Endodermal cell (in vitro differentiated cells): ENCODE results near the gene OSBPL8. TPM values are rescaled to one million over a fixed set of nuclear protein-coding genes. Genes with fewer than 3 reads are reported as not detected.
"Not testable (repeated sequence)": the region's sequence is repeated elsewhere in the genome, so short reads cannot be mapped to it uniquely, and the experiment has no call there.

ENCODE experiments used
- DNase-seq: peaks from one replicate; pipeline ENCODE4 v3.0.0-alpha.2; 2017
- H3K27ac ChIP-seq: 2 replicates; pipeline ENCODE4 v1.5.1; 2013; ENCODE audit warnings: mild to moderate bottlenecking, low read depth, low read length, moderate library complexity
- H3K27me3 ChIP-seq: 2 replicates; pipeline ENCODE4 v1.6.1; 2013; ENCODE audit warnings: mild to moderate bottlenecking, low read length, moderate library complexity; ENCODE audit not compliant: insufficient read depth, control insufficient read depth, poor library complexity, severe bottlenecking
- H3K36me3 ChIP-seq: 2 replicates; pipeline ENCODE4 v1.7.0; 2013; ENCODE audit warnings: mild to moderate bottlenecking, low read length, moderate library complexity; ENCODE audit not compliant: control insufficient read depth, insufficient read depth
- H3K4me1 ChIP-seq: one replicate; pipeline ENCODE4 v1.7.0; 2013; ENCODE audit warnings: low read length; ENCODE audit not compliant: control insufficient read depth, insufficient read depth
- H3K4me3 ChIP-seq: 2 replicates; pipeline ENCODE4 v1.5.1; 2013; ENCODE audit warnings: mild to moderate bottlenecking, low read length, moderate library complexity
- H3K9ac ChIP-seq: 2 replicates; pipeline ENCODE4 v1.6.1; 2013; ENCODE audit warnings: mild to moderate bottlenecking, low read length, moderate library complexity; ENCODE audit not compliant: poor library complexity, severe bottlenecking; ENCODE audit errors: extremely low read depth
- H3K9me3 ChIP-seq: 2 replicates; pipeline ENCODE4 v1.6.1; 2013; ENCODE audit warnings: mild to moderate bottlenecking, low read length, moderate library complexity; ENCODE audit not compliant: control insufficient read depth
- H3K27ac Mint-ChIP-seq: 2 replicates; pipeline ENCODE4 v1.8.0; 2020; ENCODE audit warnings: mixed read lengths
- H3K27me3 Mint-ChIP-seq: 2 replicates; pipeline ENCODE4 v1.8.0; 2021; ENCODE audit warnings: mild to moderate bottlenecking, mixed read lengths; ENCODE audit not compliant: insufficient read depth
- H3K36me3 Mint-ChIP-seq: 2 replicates; pipeline ENCODE4 v1.8.0; 2020; ENCODE audit warnings: low read depth, mixed read lengths
- H3K4me1 Mint-ChIP-seq: 2 replicates; pipeline ENCODE4 v1.8.0; 2020; ENCODE audit warnings: mixed read lengths
- H3K4me3 Mint-ChIP-seq: 2 replicates; pipeline ENCODE4 v1.8.0; 2020; ENCODE audit warnings: mild to moderate bottlenecking, moderate library complexity, mixed read lengths
- H3K9me3 Mint-ChIP-seq: 2 replicates; pipeline ENCODE4 v1.8.0; 2020; ENCODE audit warnings: mild to moderate bottlenecking, mixed read lengths
- WGBS, 2 experiments: methylation state at CpG; one replicate each; pipeline versions ENCODE4 v1.1.5 to v1.1.7; 2013; ENCODE audit warnings: missing lambda C conversion rate in 2 of 2, mixed read lengths in 1 of 2; ENCODE audit not compliant: insufficient coverage in 1 of 2, insufficient read length in 1 of 2; 5-methylcytosine and 5-hydroxymethylcytosine counted together
- total RNA-seq, 2 donors: library from RNA; stranded (reverse); fragmentation: NEBNext Ultra II Directional in 1 of 2; extraction: Animal tissue kit (Norgen Biotek cat#: 25700) in 1 of 2; gene quantifications; 2 replicates in 1 of 2; 3 replicates in 1 of 2; pipeline ENCODE4 v1.2.1, GENCODE V29; 2021
- TF ChIP-seq, protein P1 (sequence below): fragments of 200-600 bp; sonication (generic); conservative IDR thresholded peaks from 2 replicates; pipeline ENCODE4 v1.5.0; 2021; ENCODE audit warnings: antibody characterized with exemption, mild to moderate bottlenecking

Gene OSBPL8
- total RNA-seq, 2 donors from 2014 or later: 44.0 to 58.8 TPM

DNA sequence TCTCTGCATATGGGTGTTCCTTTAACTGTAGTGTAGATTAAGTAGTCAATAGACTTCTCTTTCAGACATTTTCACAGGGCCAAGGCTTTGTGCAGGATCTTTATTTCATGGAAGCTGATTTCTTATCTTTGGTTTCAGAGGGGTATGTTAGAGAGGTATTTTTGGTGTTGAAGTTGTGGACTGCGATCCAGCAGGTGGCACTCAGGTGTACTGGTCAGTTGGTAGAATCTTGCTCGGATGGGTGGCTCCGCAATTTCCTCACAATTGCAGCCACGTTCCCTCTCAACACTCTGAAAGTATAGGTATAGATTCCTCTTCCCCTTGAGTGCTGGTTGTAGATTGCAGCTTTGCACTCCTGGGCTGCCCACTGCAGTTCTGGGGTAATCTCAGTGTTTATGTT, 44.3 kb downstream of the OSBPL8 start:
- peaks cover 41% of the 10 kb centered on the region for H3K9me3 Mint-ChIP-seq
- H3K27me3 ChIP-seq: no peaks in the 10 kb centered on the region
- no peaks in the 10 kb centered on the region for H3K36me3 ChIP-seq
- no peaks in the 10 kb centered on the region for H3K27me3 Mint-ChIP-seq
- H3K27ac Mint-ChIP-seq: no peak overlapping the region
- peaks cover 21% of the 10 kb centered on the region for H3K9me3 ChIP-seq
- no peak overlapping the region for H3K9ac ChIP-seq
- no peaks in the 10 kb centered on the region for H3K4me1 Mint-ChIP-seq
- H3K4me3 ChIP-seq: no peak overlapping the region
- no peak overlapping the region for H3K27ac ChIP-seq
- H3K4me3 Mint-ChIP-seq: no peak overlapping the region
- WGBS, 2 experiments: 98% methylated on average over 4 of the region's 4 CpGs; no CpG with 5 or more reads in 1 of the 2 experiments
- no peak for DNase-seq
- TF ChIP-seq, protein P1, sequence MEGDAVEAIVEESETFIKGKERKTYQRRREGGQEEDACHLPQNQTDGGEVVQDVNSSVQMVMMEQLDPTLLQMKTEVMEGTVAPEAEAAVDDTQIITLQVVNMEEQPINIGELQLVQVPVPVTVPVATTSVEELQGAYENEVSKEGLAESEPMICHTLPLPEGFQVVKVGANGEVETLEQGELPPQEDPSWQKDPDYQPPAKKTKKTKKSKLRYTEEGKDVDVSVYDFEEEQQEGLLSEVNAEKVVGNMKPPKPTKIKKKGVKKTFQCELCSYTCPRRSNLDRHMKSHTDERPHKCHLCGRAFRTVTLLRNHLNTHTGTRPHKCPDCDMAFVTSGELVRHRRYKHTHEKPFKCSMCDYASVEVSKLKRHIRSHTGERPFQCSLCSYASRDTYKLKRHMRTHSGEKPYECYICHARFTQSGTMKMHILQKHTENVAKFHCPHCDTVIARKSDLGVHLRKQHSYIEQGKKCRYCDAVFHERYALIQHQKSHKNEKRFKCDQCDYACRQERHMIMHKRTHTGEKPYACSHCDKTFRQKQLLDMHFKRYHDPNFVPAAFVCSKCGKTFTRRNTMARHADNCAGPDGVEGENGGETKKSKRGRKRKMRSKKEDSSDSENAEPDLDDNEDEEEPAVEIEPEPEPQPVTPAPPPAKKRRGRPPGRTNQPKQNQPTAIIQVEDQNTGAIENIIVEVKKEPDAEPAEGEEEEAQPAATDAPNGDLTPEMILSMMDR: peak; percentile 27
- H3K4me1 ChIP-seq: no peaks in the 10 kb centered on the region
- peaks cover 39% of the 10 kb centered on the region for H3K36me3 Mint-ChIP-seq

DNA sequence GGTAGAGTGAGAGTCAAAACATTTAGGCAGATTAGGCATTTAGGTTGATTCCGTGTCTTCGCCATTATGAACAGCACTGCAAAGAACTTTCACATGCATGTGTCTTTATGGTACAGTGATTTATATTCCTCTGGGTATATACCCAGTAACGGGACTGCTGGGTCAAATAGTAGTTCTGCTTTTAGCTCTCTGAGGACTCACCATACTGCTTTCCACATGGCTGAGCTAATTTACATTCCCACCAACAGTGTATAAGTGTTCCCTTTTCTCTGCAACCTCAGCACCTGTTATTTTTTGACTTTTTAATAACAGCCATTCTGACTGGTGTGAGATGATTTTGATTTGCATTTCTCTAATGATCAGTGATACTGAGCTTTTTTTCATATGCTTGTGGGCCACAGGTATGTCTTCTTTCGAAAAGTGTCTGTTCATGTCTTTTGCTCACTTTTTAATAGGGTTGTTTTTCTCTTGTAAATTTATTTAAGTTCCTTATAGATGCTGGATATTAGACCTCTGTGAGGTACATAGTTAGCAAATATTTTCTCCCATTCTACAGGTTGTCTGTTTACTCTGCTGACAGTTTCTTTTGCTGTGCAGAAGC, 48.4 kb downstream of the OSBPL8 start:
- H3K9me3 Mint-ChIP-seq: peaks cover 18% of the 10 kb centered on the region
- peaks cover 23% of the 10 kb centered on the region for H3K36me3 Mint-ChIP-seq
- H3K4me1 ChIP-seq, H3K27me3 Mint-ChIP-seq, H3K27ac ChIP-seq, DNase-seq, H3K4me3 Mint-ChIP-seq, H3K27ac Mint-ChIP-seq, H3K36me3 ChIP-seq, H3K27me3 ChIP-seq, H3K9ac ChIP-seq, H3K4me1 Mint-ChIP-seq, H3K4me3 ChIP-seq: not testable (repeated sequence)
- 87 to 98% methylated on average over 4 of the region's 4 CpGs for WGBS, 2 experiments
- peaks cover 10% of the 10 kb centered on the region for H3K9me3 ChIP-seq

DNA sequence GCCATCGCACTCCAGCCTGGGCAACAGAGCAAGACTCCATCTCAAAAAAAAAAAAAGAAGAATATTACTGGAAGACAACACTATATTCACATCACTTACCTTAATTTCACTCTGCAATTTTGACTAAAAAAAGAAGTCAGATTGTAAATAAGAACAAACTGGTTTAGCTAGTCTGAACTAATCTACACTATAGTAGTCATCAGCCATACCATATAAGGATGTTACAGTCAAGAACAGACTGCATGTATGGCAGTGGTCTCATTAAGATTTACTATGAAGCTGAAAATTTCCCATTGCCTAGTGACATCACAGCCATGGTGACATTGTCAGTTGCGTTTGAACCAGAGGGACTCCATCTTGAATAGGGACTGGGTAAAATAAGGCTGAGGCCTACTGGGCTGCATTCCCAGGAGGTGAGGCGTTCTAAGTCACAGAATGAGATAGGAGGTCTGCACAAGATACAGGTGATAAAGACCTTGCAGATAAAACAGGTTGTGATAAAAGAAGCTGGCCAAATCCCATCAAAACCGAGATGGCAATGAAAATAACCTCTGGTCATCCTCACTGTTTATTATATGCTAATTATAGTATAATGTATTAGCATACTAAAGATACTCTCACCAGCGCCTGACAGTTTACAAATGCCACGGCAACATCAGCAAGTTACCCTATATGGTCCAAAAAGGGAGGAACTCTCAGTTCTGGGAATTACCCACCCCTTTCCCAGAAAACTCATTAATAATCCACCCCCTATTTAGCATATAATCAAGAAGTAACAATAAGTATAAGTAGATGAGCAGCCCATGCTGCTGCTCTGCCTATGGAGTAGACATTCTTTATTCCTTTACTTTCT, 51.2 kb downstream of the OSBPL8 start:
- H3K4me1 ChIP-seq: peaks cover 5% of the 10 kb centered on the region
- peaks cover 13% of the 10 kb centered on the region for H3K4me1 Mint-ChIP-seq

More for the DNA sequence above, 51.2 kb downstream of the OSBPL8 start:
- peak overlapping the region; percentile 26 for H3K4me3 ChIP-seq
- no peaks in the 10 kb centered on the region for H3K36me3 ChIP-seq
- Mint-ChIP-seq H3K9me3 (peaks cover 19% of the 10 kb centered on the region), H3K4me3 (no peak overlapping the region), H3K27me3 (no peaks in the 10 kb centered on the region), H3K27ac (no peak overlapping the region), H3K36me3 (peaks cover 12% of the 10 kb centered on the region)
- TF ChIP-seq, protein P1: no peak
- H3K27me3 ChIP-seq: no peaks in the 10 kb centered on the region
- no peak overlapping the region for H3K27ac ChIP-seq
- H3K9me3 ChIP-seq: peaks cover 10% of the 10 kb centered on the region
- H3K9ac ChIP-seq: no peak overlapping the region
- WGBS, 2 experiments: 90 to 92% methylated on average over 4 to 6 of the region's 6 CpGs
- DNase-seq: no peak
